HG03025 (cell line): Measurements from ENCODE around the gene SMU1.
A peak's percentile ranks its signal among the peaks of the same experiment; 100 is the strongest.

Experiments
- ATAC-seq: cut with Tn5 transposase; IDR thresholded peaks from one replicate; pipeline ENCODE4 v1.9.1; 2021; ENCODE audit warnings: mild to moderate bottlenecking, moderate library complexity; ENCODE audit not compliant: unreplicated experiment, low FRiP score

The SMU1 gene

GRCh38 chr9:33076046-33077004 is at the start of gene SMU1:
Gene SMU1 (minus strand): TSS chr9:33076674. CDS start chr9:33076608, 66 bp downstream.
- ATAC-seq = peak; percentile 97

DNA sequence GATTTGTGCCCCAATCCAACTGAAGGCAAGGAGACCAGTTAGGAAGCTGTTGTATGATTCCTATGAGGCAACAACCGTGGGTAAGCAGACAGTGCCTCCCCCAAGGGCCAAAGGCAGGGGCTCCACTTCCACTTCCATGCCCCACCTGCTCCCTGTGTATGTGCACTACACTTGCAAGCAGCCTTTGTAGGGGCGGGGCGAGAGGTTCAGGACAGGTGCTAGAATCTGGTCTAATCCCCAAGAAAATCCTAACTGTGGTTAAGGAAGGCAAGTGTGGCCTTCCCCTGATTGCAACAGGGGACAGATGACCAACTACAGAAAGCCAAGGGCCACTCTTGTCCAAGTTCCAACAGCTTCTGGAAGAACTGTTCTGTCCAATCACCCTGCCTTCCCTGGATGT is 49.0 kb upstream of the SMU1 start:
- ATAC-seq = no peak

DNA sequence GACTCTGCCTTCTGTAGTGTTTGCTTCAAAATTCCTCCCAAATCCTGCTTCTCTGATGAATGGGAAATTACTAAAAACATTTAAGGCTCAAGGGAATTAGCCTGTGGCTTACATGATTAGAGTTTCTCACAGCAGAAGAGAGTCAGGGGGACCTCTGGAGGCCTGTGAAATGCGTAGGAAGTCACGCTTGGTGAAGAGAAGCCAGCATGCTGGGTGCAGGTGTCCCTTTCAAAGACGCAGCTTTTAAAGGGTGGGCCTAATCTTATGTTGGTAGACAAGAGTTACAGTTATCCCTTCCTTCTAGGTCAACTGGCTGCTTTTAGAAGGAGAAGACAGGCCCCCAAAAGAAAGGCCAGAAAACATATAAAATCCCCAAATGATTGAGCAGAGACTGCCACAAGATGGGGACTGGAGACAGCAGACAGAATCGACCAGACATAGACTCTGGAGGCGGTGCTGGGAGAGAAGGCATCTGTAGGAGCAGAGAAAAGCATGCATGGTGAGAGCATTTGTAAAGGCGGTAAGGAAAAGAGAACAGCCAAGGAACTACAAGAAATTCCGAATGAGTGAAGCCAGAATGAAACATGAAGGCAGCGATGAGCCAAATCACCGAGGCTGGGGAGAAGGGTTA is 48.4 kb upstream of the SMU1 start:
- ATAC-seq = no peak

DNA sequence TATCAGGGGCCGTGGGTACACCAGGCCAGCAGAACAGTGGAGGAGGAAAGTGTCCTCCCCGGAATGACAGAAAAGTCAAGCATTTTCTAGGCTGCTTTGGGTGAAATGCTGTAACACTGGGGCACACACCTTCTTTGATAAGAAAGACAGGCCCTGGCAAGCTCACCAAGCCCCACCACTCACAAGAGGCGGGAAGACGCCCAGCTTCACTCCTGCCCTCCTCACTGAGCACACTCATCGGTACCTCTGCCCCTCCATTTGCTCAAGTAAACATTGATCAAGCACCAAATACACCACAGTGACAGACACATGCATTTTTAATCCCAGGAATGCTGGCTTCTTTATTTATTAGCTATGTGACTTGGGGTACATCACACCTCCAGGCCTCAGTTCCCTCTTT is 47.6 kb upstream of the SMU1 start:
- no peak for ATAC-seq

DNA sequence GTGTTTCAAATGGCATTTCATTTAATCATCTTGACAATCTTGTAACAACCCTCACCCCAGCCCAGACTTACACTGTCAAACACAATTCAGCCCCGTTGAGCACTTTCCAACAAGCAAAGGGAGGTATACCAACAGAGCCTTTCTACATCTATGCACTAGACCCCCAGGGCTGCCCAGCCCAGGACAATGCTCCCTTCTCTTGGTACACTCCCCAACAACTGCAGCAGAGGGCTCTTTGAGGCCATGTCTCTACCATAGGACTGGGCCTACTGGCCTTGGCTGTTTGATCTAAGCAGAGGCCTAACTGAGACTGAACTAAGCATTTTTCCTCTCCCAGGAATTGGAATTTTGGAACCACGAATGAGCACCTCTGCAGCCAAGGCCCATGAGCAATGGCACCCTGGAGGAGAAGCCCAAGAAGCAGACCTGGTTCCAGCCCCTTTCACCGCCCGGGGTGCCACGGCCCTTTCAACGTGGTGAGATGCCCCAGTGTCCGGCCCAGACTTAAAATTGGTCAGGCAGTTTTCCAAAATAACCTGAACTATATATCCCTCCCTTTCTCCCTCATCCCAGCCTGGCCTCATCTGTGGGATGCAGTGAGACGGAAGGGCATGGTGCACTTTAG is 47.0 kb upstream of the SMU1 start:
- no peak for ATAC-seq

DNA sequence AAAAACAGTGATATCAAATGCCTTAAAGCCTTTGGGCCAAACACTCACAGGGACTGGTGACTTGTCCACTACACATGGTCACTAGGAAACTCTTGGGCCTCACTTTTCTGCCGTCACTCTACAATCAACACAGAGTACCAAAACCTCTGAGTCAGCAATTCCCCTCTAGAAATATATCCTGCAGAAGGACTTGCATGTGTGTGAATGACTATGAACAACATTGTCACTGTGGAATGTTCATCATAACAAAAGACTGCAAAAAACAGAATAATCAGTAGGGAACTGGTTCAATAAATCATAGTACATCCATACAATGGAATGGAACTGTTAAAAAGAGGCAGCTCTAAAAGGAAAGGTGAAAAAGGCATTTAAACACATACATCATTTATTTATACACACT is 44.1 kb upstream of the SMU1 start:
- ATAC-seq = no peak

GRCh38 chr9:33117796-33118195 is 41.3 kb upstream of the SMU1 start:
- ATAC-seq = no peak

DNA sequence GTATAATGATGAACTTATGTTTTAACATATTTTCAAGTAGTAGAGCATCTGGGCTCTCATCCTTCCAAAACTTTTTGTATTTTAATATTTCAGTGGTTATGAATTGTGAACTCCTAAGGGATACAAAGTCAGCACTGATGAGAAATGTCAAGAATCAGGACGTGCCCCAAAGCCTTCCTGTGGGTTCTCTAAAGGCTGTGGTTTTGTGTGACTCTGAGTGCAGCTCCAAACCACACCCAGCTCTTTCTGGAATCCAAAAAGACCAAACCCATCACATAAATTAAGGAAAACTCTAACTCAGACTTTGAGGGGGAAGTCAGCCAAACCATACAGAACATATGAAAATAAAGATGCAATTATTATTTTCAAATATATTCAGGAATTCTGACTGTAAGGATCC is 40.8 kb upstream of the SMU1 start:
- ATAC-seq = no peak

GRCh38 chr9:33116860-33117259 is 40.4 kb upstream of the SMU1 start:
- ATAC-seq = no peak

DNA sequence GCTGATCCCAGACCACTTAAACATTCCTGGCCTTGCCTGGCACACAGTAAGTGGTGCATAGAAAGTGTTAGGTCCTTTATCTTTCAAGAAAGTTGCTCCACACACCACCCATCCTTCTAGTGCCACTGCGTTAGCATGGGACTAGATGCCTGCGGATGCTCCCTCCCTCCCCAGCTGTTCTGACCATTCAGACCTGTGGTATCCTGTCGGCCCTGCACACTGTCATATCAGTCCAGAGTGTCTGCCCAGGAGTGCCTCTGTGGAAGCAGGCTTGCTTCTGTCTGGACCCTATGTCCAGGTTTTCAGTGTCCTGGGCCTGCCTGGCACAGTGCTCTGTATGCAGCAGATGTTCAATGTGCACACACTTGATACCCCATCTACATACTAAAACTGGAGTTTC is 38.3 kb upstream of the SMU1 start:
- no peak for ATAC-seq

GRCh38 chr9:33113799-33114547 is 37.5 kb upstream of the SMU1 start:
- no peak for ATAC-seq

DNA sequence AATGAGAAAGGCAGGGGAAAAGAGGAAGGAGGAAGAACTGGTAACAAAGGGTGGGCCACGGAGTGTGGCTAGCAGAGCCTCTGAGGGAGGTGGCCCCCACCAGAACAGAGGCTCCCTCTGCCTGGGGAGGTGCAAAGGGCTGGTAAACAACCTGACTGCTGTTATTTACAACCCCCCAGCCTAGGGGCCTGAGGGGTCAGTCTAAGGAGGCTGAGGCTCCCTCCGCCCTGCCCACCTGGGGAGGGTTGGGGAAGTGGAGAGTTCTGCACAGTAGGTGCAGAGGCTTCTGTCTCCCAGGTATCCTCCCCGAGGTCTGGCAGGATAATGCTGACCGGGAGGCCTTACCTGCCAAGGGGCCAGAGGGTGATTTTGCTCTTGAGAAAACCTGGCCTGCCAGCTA is 35.6 kb upstream of the SMU1 start:
- no peak for ATAC-seq

GRCh38 chr9:33111631-33112030 is 35.2 kb upstream of the SMU1 start:
- ATAC-seq = no peak

GRCh38 chr9:33110686-33111085 is 34.2 kb upstream of the SMU1 start:
- no peak for ATAC-seq

GRCh38 chr9:33109850-33110595 is 33.5 kb upstream of the SMU1 start:
- ATAC-seq = no peak

DNA sequence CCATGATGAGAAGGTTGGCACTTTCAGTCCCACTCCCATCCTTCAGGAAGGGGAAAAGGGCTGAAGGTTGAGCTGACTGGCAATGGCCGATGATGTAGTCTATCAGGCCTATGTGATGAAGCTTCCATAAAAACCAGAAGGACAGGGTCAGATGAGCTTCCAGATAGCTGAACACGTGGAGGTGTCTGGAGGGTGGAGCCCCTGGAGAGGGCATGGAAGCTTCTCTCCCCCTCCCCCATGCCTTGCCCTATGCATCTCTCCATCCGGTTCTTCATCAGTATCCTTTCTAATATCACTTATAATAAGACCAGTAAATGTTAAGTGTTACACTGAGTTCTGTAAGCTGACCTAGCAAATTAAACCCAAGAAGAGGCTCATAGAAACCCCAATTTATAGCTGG is 32.6 kb upstream of the SMU1 start:
- no peak for ATAC-seq

- ATAC-seq = no peak
These were observed 32.0 kb upstream of the SMU1 start for GRCh38 chr9:33108472-33108871.

DNA sequence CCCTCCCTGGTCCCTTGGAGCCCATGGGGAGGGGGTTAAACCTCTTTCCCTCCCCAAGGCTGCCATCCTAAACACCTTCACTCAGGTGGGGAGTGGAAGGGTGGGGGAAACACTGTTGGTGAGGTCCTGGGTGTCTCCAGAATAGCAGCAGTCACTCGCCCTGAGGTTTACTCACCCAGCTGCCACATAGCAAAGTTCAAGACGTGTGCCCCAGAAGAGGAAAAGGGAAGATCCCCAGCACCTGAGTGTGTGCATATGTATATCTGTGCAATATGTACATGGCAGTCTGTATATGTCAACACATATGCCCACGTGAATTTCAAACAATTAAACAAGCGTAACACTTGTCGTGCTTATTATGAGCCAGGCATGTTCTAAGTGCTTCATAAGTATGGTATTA is 31.3 kb upstream of the SMU1 start:
- ATAC-seq = no peak

DNA sequence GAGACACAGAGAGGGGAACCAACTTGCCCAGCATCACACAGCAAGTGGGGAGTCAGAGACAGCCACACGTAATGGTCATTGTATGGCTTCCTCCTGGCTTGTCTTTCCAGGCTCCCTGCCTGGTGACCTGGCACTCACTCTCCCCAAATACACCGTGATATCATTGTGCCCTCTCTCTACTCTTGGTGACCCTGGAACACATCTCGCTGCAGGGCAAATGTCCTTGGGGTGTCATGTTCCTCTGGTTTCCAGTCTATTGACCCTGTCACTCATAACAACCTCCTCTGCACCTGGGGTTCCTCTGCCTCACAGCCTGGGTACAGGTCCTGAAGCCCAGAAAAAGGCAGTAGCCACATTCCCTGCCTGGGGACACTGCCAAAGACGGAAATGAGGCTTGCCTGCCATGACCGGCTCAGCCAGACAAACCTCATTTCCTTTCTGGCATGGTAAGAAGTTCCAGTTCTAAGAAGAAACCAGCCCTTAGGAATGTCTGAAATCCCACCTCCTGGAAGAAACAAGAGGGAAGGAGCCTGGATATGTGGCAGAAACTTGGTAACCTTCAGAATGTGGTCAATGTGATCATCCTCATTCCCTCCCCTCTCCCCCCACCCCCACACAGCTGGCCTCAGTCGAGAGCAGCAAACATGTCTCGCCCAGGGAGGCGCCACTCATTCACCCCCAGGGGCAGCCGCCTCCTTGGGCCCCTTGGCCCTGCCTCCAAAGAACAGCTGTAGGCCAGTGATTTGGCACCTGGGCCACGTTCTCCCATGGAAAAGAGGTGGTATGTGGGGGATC is 30.6 kb upstream of the SMU1 start:
- no peak for ATAC-seq
